H9 (cell line): ENCODE data around the gene NGDN. TPM values are rescaled to one million over a fixed set of nuclear protein-coding genes. Genes with fewer than 3 reads are reported as not detected.

ENCODE experiments used
- DNase-seq: peaks from one replicate; pipeline ENCODE4 v3.0.0-alpha.2; 2017
- H2AFZ ChIP-seq: one replicate; pipeline ENCODE4 v1.6.1; 2013; ENCODE audit warnings: mild to moderate bottlenecking, low read length, control low read depth, moderate library complexity
- H2AK5ac ChIP-seq: 2 replicates; pipeline ENCODE4 v1.6.1; 2013; ENCODE audit warnings: low read length, control low read depth, mixed read lengths; ENCODE audit not compliant: insufficient read length
- H2BK120ac ChIP-seq: one replicate; pipeline ENCODE4 v1.6.1; 2013; ENCODE audit warnings: low read depth, mild to moderate bottlenecking, low read length, control low read depth, inconsistent platforms; ENCODE audit not compliant: poor library complexity, severe bottlenecking
- H2BK12ac ChIP-seq: 2 replicates; pipeline ENCODE4 v1.6.1; 2013; ENCODE audit warnings: low read length, control low read depth, mixed read lengths, low read depth; ENCODE audit not compliant: insufficient read length
- H2BK15ac ChIP-seq: 2 replicates; pipeline ENCODE4 v1.6.1; 2013; ENCODE audit warnings: low read depth, low read length, control low read depth
- H2BK20ac ChIP-seq: one replicate; pipeline ENCODE4 v1.6.1; 2013; ENCODE audit warnings: low read depth, mild to moderate bottlenecking, low read length, control low read depth, inconsistent platforms; ENCODE audit not compliant: poor library complexity, severe bottlenecking
- H2BK5ac ChIP-seq: 2 replicates; pipeline ENCODE4 v1.6.1; 2013; ENCODE audit warnings: low read length, control low read depth, mixed read lengths; ENCODE audit not compliant: insufficient read length
- H3K14ac ChIP-seq: 2 replicates; pipeline ENCODE4 v1.6.1; 2013; ENCODE audit warnings: low read length, control low read depth; ENCODE audit not compliant: insufficient read depth
- H3K18ac ChIP-seq: 2 replicates; pipeline ENCODE4 v1.6.1; 2013; ENCODE audit warnings: low read depth, mild to moderate bottlenecking, mixed read lengths, low read length, control low read depth; ENCODE audit not compliant: insufficient read length
- H3K23ac ChIP-seq: 2 replicates; pipeline ENCODE4 v1.6.1; 2013; ENCODE audit warnings: low read length, control low read depth, mixed read lengths, low read depth; ENCODE audit not compliant: insufficient read length
- H3K23me2 ChIP-seq: 2 replicates; pipeline ENCODE4 v1.6.1; 2013; ENCODE audit warnings: low read depth, mild to moderate bottlenecking, mixed read lengths, low read length, control low read depth; ENCODE audit not compliant: insufficient read length, poor library complexity, severe bottlenecking
- H3K27ac ChIP-seq: 2 replicates; pipeline ENCODE4 v1.5.1; 2013; ENCODE audit warnings: low read length, control low read depth, mixed read lengths, low read depth; ENCODE audit not compliant: insufficient read length
- H3K27me3 ChIP-seq: 2 replicates; pipeline ENCODE4 v1.6.1; 2013; ENCODE audit warnings: low read length, control low read depth, inconsistent platforms; ENCODE audit not compliant: insufficient read depth
- H3K4ac ChIP-seq: 2 replicates; pipeline ENCODE4 v1.6.1; 2013; ENCODE audit warnings: low read depth, mild to moderate bottlenecking, control low read depth, inconsistent platforms, low read length, moderate library complexity
- H3K4me1 ChIP-seq: 2 replicates; pipeline ENCODE4 v1.6.1; 2013; ENCODE audit warnings: low read length, control low read depth, inconsistent platforms; ENCODE audit not compliant: insufficient read depth
- H3K4me2 ChIP-seq: 2 replicates; pipeline ENCODE4 v1.6.1; 2013; ENCODE audit warnings: low read length, control low read depth, mixed read lengths; ENCODE audit not compliant: insufficient read length, insufficient read depth
- H3K56ac ChIP-seq: 2 replicates; pipeline ENCODE4 v1.6.1; 2013; ENCODE audit warnings: low read depth, mild to moderate bottlenecking, mixed read lengths, low read length, control low read depth; ENCODE audit not compliant: insufficient read length
- H3K79me1 ChIP-seq: 2 replicates; pipeline ENCODE4 v1.6.1; 2013; ENCODE audit warnings: low read depth, mild to moderate bottlenecking, moderate library complexity, low read length, control low read depth, inconsistent platforms; ENCODE audit not compliant: insufficient read depth, poor library complexity, severe bottlenecking
- H3K79me2 ChIP-seq: 2 replicates; pipeline ENCODE4 v1.6.1; 2013; ENCODE audit warnings: low read length, control low read depth, inconsistent platforms; ENCODE audit not compliant: insufficient read depth
- H3K9ac ChIP-seq: 2 replicates; pipeline ENCODE4 v1.6.1; 2013; ENCODE audit warnings: low read length, control low read depth, mixed read lengths; ENCODE audit not compliant: insufficient read length; ENCODE audit errors: extremely low read depth
- H3K9me3 ChIP-seq: one replicate; pipeline ENCODE4 v1.6.1; 2013; ENCODE audit warnings: low read depth, low read length, inconsistent platforms; ENCODE audit not compliant: control insufficient read depth
- H3T11ph ChIP-seq: one replicate; pipeline ENCODE4 v1.6.1; 2013; ENCODE audit warnings: mild to moderate bottlenecking, low read length, control low read depth, inconsistent platforms
- H4K20me1 ChIP-seq: one replicate; pipeline ENCODE4 v1.6.1; 2013; ENCODE audit not compliant: control insufficient read depth, insufficient read length, insufficient read depth
- H4K5ac ChIP-seq: 2 replicates; pipeline ENCODE4 v1.6.1; 2013; ENCODE audit warnings: low read depth, mild to moderate bottlenecking, mixed read lengths, low read length, control low read depth; ENCODE audit not compliant: insufficient read length
- H4K8ac ChIP-seq: replicated peaks from 2 replicates; pipeline ENCODE4 v1.6.1; 2013; ENCODE audit warnings: low read length, control low read depth, mixed read lengths, low read depth; ENCODE audit not compliant: insufficient read length
- H4K91ac ChIP-seq: 2 replicates; pipeline ENCODE4 v1.6.1; 2013; ENCODE audit warnings: low read depth, mild to moderate bottlenecking, moderate library complexity, mixed read lengths, low read length, control low read depth; ENCODE audit not compliant: insufficient read length
- H3K27ac Mint-ChIP-seq, 3 experiments: 2 replicates in 2 of 3; 3 replicates in 1 of 3; pipeline ENCODE4 v1.8.0; 2020 to 2021; ENCODE audit warnings: mixed read lengths in 3 of 3, mild to moderate bottlenecking in 1 of 3, moderate library complexity in 1 of 3
- H3K27me3 Mint-ChIP-seq: 2 replicates; pipeline ENCODE4 v1.8.0; 2021; ENCODE audit warnings: low read depth, mild to moderate bottlenecking, moderate library complexity, mixed read lengths
- H3K36me3 Mint-ChIP-seq, 3 experiments: 2 replicates in 2 of 3; 3 replicates in 1 of 3; pipeline ENCODE4 v1.8.0; 2020 to 2021; ENCODE audit warnings: low read depth in 3 of 3, mixed read lengths in 3 of 3; ENCODE audit not compliant: insufficient read depth in 1 of 3
- H3K4me1 Mint-ChIP-seq, 2 experiments: 2 replicates each; pipeline ENCODE4 v1.8.0; 2020; ENCODE audit warnings: mixed read lengths in 2 of 2
- H3K4me3 Mint-ChIP-seq, 2 experiments: 2 replicates in 1 of 2; 3 replicates in 1 of 2; pipeline ENCODE4 v1.8.0; 2020 to 2021; ENCODE audit warnings: mild to moderate bottlenecking in 2 of 2, mixed read lengths in 2 of 2, moderate library complexity in 1 of 2
- H3K9me3 Mint-ChIP-seq, 2 experiments: 2 replicates in 1 of 2; 3 replicates in 1 of 2; pipeline ENCODE4 v1.8.0; 2020; ENCODE audit warnings: mild to moderate bottlenecking in 2 of 2, mixed read lengths in 2 of 2, moderate library complexity in 1 of 2
- CTCF ChIP-seq: fragments of 200-600 bp; sonication (generic); conservative IDR thresholded peaks from 3 replicates; pipeline ENCODE4 v1.8.0; 2021; ENCODE audit warnings: antibody characterized with exemption, mild to moderate bottlenecking
- total RNA-seq: library from RNA; stranded (reverse); gene quantifications from 2 replicates; pipeline ENCODE4 v1.2.1, GENCODE V29; 2021

NGDN gene
- total RNA-seq, 1 experiment from 2014 or later = 53.1 TPM

- H3K36me3 Mint-ChIP-seq = no peaks in the 10 kb centered on the region
- Histone ChIP-seq H4K5ac (no peak overlapping the region), H2BK5ac (no peak overlapping the region), H3K56ac (no peak overlapping the region), H3K23ac (no peak overlapping the region), H3K79me2 (no peaks in the 10 kb centered on the region), H4K20me1 (no peaks in the 10 kb centered on the region), H2BK12ac (no peak overlapping the region), H2AFZ (no peak overlapping the region), H3K23me2 (no peaks in the 10 kb centered on the region), H2BK15ac (no peak overlapping the region), H4K8ac (no peak overlapping the region), H3K27ac (no peak overlapping the region), H2BK20ac (no peak overlapping the region), H3K18ac (no peak overlapping the region), H3K4me2 (no peak overlapping the region), H3T11ph (no peak overlapping the region), H3K9ac (no peak overlapping the region), H3K4ac (no peak overlapping the region), H3K79me1 (no peaks in the 10 kb centered on the region), H3K9me3 (no peaks in the 10 kb centered on the region), H3K27me3 (no peaks in the 10 kb centered on the region), H2BK120ac (no peak overlapping the region), H3K14ac (no peak overlapping the region), H2AK5ac (no peak overlapping the region), H3K4me1 (no peaks in the 10 kb centered on the region), H4K91ac (no peak overlapping the region)
- H3K27me3 Mint-ChIP-seq = peaks cover 19% of the 10 kb centered on the region
- TF ChIP-seq CTCF = peak; percentile 35; the same call in 2 of the 3 replicates
- no peak overlapping the region for H3K27ac Mint-ChIP-seq
- H3K4me3 Mint-ChIP-seq = no peak overlapping the region
- H3K9me3 Mint-ChIP-seq = peaks cover 2 to 3% of the 10 kb centered on the region in 2 experiments; a peak in 3 of 5 replicates
- H3K4me1 Mint-ChIP-seq = peaks cover 0 to 4% of the 10 kb centered on the region in 2 experiments; a peak in 1 of 4 replicates
- DNase-seq = no peak
Measured at GRCh38 chr14:23460960-23461359, 8.5 kb upstream of the NGDN start.
